Measurements from ENCODE around the gene TULP4. TPM values are rescaled to one million over a fixed set of nuclear protein-coding genes. Genes with fewer than 3 reads are reported as not detected.

The TULP4 gene
- total RNA-seq, 1 experiment from 2014 or later = 105 TPM

GRCh38 chr6:158327211-158327610 lies 14.9 kb downstream of the TULP4 start:
- H3K9me3 Mint-ChIP-seq (ENCODE audit: low read depth, unreplicated experiment) = peaks cover 6% of the 10 kb centered on the region
- DNase-seq = no peak
- no TSS peak for BruUV-seq (replicated peaks)
- CTCF ChIA-PET = interaction anchor here (0.7 to 1.4 kb wide), 2 partner anchors 11 to 57 kb away, joined by 4 to 6 read pairs; no protein-coding TSS in a partner anchor
- no peak overlapping the region for H3K27ac Mint-ChIP-seq (ENCODE audit: unreplicated experiment)
- intact Hi-C loops (cut with micrococcal nuclease; ENCODE audit: unreplicated experiment) = no loop called here
- no peak overlapping the region for H3K4me3 Mint-ChIP-seq (ENCODE audit: low read depth, unreplicated experiment)
- no peaks in the 10 kb centered on the region for H3K27me3 Mint-ChIP-seq (ENCODE audit: unreplicated experiment)
- H3K36me3 Mint-ChIP-seq (ENCODE audit: insufficient read depth, unreplicated experiment) = no peaks in the 10 kb centered on the region
- no peak for TF ChIP-seq CTCF (IDR thresholded peaks at IDR 0.05; ENCODE audit: unreplicated experiment)
- H3K4me1 Mint-ChIP-seq (ENCODE audit: low read depth, unreplicated experiment) = peaks cover 76% of the 10 kb centered on the region

- no peak for TF ChIP-seq CTCF (IDR thresholded peaks at IDR 0.05; ENCODE audit: unreplicated experiment)
- peak overlapping the region; percentile 60 for H3K27ac Mint-ChIP-seq (ENCODE audit: unreplicated experiment)
- BruUV-seq (replicated peaks) = no TSS peak
- H3K4me3 Mint-ChIP-seq (ENCODE audit: low read depth, unreplicated experiment) = peak overlapping the region; percentile 31
- intact Hi-C loops (cut with micrococcal nuclease; ENCODE audit: unreplicated experiment) = no loop called here
- no peaks in the 10 kb centered on the region for H3K36me3 Mint-ChIP-seq (ENCODE audit: insufficient read depth, unreplicated experiment)
- CTCF ChIA-PET = interaction anchor here (0.7 kb wide), 1 partner anchor 96 kb away, joined by 6 read pairs; no protein-coding TSS in a partner anchor
- no peak for DNase-seq
- H3K9me3 Mint-ChIP-seq (ENCODE audit: low read depth, unreplicated experiment) = peaks cover 6% of the 10 kb centered on the region
- peaks cover 59% of the 10 kb centered on the region for H3K4me1 Mint-ChIP-seq (ENCODE audit: low read depth, unreplicated experiment)
- no peaks in the 10 kb centered on the region for H3K27me3 Mint-ChIP-seq (ENCODE audit: unreplicated experiment)
Measured at GRCh38 chr6:158328952-158329351, 16.7 kb downstream of the TULP4 start.

GRCh38 chr6:158329531-158329930 lies 17.3 kb downstream of the TULP4 start:
- H3K9me3 Mint-ChIP-seq (ENCODE audit: low read depth, unreplicated experiment) = peaks cover 6% of the 10 kb centered on the region
- H3K4me1 Mint-ChIP-seq (ENCODE audit: low read depth, unreplicated experiment) = peaks cover 54% of the 10 kb centered on the region
- peak overlapping the region; percentile 31 for H3K4me3 Mint-ChIP-seq (ENCODE audit: low read depth, unreplicated experiment)
- no peak for DNase-seq
- no peak for TF ChIP-seq CTCF (IDR thresholded peaks at IDR 0.05; ENCODE audit: unreplicated experiment)
- H3K36me3 Mint-ChIP-seq (ENCODE audit: insufficient read depth, unreplicated experiment) = no peaks in the 10 kb centered on the region
- intact Hi-C loops (cut with micrococcal nuclease; ENCODE audit: unreplicated experiment) = no loop called here
- BruUV-seq (replicated peaks) = no TSS peak
- CTCF ChIA-PET = interaction anchor here (0.6 to 0.7 kb wide), 2 partner anchors 32 to 96 kb away, joined by 3 to 6 read pairs; no protein-coding TSS in a partner anchor
- H3K27ac Mint-ChIP-seq (ENCODE audit: unreplicated experiment) = no peak overlapping the region
- no peaks in the 10 kb centered on the region for H3K27me3 Mint-ChIP-seq (ENCODE audit: unreplicated experiment)

GRCh38 chr6:158330016-158330415 lies 17.8 kb downstream of the TULP4 start:
- TF ChIP-seq CTCF (IDR thresholded peaks at IDR 0.05; ENCODE audit: unreplicated experiment) = no peak
- no TSS peak for BruUV-seq (replicated peaks)
- CTCF ChIA-PET = no interaction called here

More at GRCh38 chr6:158330016-158330415, 17.8 kb downstream of the TULP4 start:
- no peak overlapping the region for H3K27ac Mint-ChIP-seq (ENCODE audit: unreplicated experiment)
- intact Hi-C loops (cut with micrococcal nuclease; ENCODE audit: unreplicated experiment) = no loop called here
- no peak overlapping the region for H3K4me3 Mint-ChIP-seq (ENCODE audit: low read depth, unreplicated experiment)
- no peaks in the 10 kb centered on the region for H3K36me3 Mint-ChIP-seq (ENCODE audit: insufficient read depth, unreplicated experiment)
- H3K27me3 Mint-ChIP-seq (ENCODE audit: unreplicated experiment) = no peaks in the 10 kb centered on the region
- no peak for DNase-seq
- H3K4me1 Mint-ChIP-seq (ENCODE audit: low read depth, unreplicated experiment) = peaks cover 49% of the 10 kb centered on the region
- peaks cover 6% of the 10 kb centered on the region for H3K9me3 Mint-ChIP-seq (ENCODE audit: low read depth, unreplicated experiment)
